ENCODE measurements around the gene PDE11A. TPM values are rescaled to one million over a fixed set of nuclear protein-coding genes. Genes with fewer than 3 reads are reported as not detected.
A peak's percentile ranks its signal among the peaks of the same experiment; 100 is the strongest.

PDE11A gene
- total and polyA plus RNA-seq, 9 donors, result 0.15 to 2.0 (median 0.42) TPM; not detected in 1

GRCh38 chr2:178109813-178110212 lies 37.2 kb upstream of the PDE11A start:
- no peaks in the 10 kb centered on the region for H3K9me3 ChIP-seq
- 0 to 15% (median 1%) methylated on average over 1 of the region's 1 CpG for WGBS, 3 donors
- H3K27ac ChIP-seq, result no peak overlapping the region
- TF ChIP-seq POLR2A (IDR thresholded peaks at IDR 0.05) (no peak), CTCF (IDR thresholded peaks at IDR 0.05) (peak; percentile 12 to 33 (median 22)), EP300 (IDR thresholded peaks at IDR 0.05) (no peak)
- H3K36me3 ChIP-seq, result no peaks in the 10 kb centered on the region
- H3K4me1 ChIP-seq (ENCODE audit: insufficient read depth), result peaks cover 2% of the 10 kb centered on the region
- H3K4me3 ChIP-seq, result no peak overlapping the region
- intact Hi-C loops (cut with DNase I), result loop anchor here in 2 of 4 donors (10.0 kb wide), 1 partner anchor 305 kb away; no protein-coding TSS in a partner anchor
- DNase-seq, result no peak
- H3K27me3 ChIP-seq, result no peaks in the 10 kb centered on the region

DNA sequence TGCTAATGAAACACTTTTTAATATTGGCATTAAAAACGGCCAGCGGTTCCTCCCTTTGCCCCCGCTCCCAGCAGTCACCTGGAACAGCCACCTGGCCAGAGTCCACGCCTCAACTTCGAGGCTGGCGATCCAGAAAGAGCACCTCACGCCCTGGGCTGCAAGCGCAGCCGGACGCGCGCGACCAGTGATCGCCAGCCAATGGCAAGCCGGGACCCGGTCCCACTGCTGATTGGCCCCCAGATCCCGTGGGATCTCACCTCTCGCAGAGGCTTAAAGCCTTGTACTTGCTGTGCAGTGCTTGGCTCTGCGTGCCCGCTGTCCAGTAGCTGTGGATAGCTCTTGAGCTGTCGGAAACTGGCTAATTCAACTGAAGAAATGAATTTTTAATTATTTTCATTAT lies 35.6 kb upstream of the PDE11A start:
- Histone ChIP-seq H3K4me1 (ENCODE audit: insufficient read depth) (no peaks in the 10 kb centered on the region), H3K36me3 (no peaks in the 10 kb centered on the region), H3K27ac (no peak overlapping the region), H3K9me3 (no peaks in the 10 kb centered on the region), H3K27me3 (no peaks in the 10 kb centered on the region), H3K4me3 (no peak overlapping the region)
- TF ChIP-seq POLR2A (IDR thresholded peaks at IDR 0.05) (no peak), EP300 (IDR thresholded peaks at IDR 0.05) (no peak), CTCF (IDR thresholded peaks at IDR 0.05) (no peak)
- WGBS, 3 donors, result 85 to 86% (median 86%) methylated on average over 21 of the region's 21 CpGs
- intact Hi-C loops (cut with DNase I), result no loop called here
- no peak for DNase-seq

DNA sequence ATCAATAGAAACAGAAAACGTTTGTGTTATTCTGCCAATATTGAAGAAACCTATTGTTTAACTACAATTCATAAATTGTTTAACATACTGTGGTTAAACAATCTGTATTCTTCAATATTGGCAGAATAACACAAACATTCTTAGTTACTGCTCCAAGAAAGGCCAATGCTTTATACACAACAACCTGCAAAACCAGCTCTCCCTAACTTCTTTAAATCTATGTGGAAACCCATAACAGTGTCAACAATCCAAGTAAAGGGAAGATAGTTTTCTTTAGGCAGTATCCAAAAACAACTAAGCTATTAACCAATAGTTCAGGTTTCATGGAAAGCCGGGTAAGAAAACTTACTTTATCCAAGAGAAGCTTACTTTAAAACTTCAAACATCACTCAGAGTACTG lies 33.5 kb upstream of the PDE11A start:
- Histone ChIP-seq H3K27ac (no peak overlapping the region), H3K4me3 (no peak overlapping the region), H3K4me1 (ENCODE audit: insufficient read depth) (no peaks in the 10 kb centered on the region), H3K36me3 (no peaks in the 10 kb centered on the region), H3K27me3 (no peaks in the 10 kb centered on the region), H3K9me3 (no peaks in the 10 kb centered on the region)
- intact Hi-C loops (cut with DNase I), result no loop called here
- TF ChIP-seq CTCF (IDR thresholded peaks at IDR 0.05) (no peak), POLR2A (IDR thresholded peaks at IDR 0.05) (no peak), EP300 (IDR thresholded peaks at IDR 0.05) (no peak)
- no peak for DNase-seq
- WGBS, 3 donors, result 27 to 59% (median 46%) methylated on average over 2 of the region's 2 CpGs

DNA sequence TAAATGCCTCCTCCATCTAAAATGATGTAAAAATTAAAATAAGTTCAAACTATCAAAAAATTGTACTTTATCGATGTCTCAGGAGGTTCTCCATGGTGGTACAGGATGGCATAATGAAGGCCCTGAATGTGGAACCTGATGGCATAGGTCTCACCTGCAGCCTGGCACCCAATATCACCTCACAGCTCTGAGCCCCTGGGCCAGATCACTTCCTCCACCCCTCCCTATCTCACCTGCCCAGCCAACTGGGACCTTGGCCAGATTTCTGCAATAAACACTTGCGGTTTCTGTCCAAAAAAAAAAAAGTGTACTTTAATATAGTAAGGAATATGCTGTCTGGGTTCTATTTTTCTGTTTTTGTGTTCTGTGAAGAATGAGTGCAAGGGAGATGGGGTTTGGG lies 33.0 kb upstream of the PDE11A start:
- H3K4me1 ChIP-seq (ENCODE audit: insufficient read depth), result no peaks in the 10 kb centered on the region
- WGBS, 3 donors, result 57 to 79% (median 63%) methylated on average over 2 of the region's 2 CpGs
- intact Hi-C loops (cut with DNase I), result no loop called here
- no peak overlapping the region for H3K27ac ChIP-seq
- H3K36me3 ChIP-seq, result no peaks in the 10 kb centered on the region
- no peak overlapping the region for H3K4me3 ChIP-seq
- TF ChIP-seq POLR2A (IDR thresholded peaks at IDR 0.05) (no peak), CTCF (IDR thresholded peaks at IDR 0.05) (no peak), EP300 (IDR thresholded peaks at IDR 0.05) (no peak)
- H3K27me3 ChIP-seq, result no peaks in the 10 kb centered on the region
- no peaks in the 10 kb centered on the region for H3K9me3 ChIP-seq
- DNase-seq, result no peak
